Gastrocnemius medialis (tissue), 4 donors: ENCODE data around the gene APP.
"Not testable (repeated sequence)": the region's sequence is repeated elsewhere in the genome, so short reads cannot be mapped to it uniquely, and the experiment has no call there.

Experiments used
- POLR2A ChIP-seq, 2 donors: fragments of 450-650 bp; IDR thresholded peaks; one replicate each; pipeline ENCODE4 v1.6.1; 2017; ENCODE audit warnings: antibody characterized with exemption in 2 of 2, mild to moderate bottlenecking in 2 of 2, moderate library complexity in 2 of 2
- TF ChIP-seq, protein P1 (sequence below), 5 experiments: fragments of 450-650 bp in 3 of 5; fragments of 200-600 bp in 2 of 5; sonication (generic) in 2 of 5; IDR thresholded peaks in 4 of 5; conservative IDR thresholded peaks in 1 of 5; 1 replicate in 4 of 5; 2 replicates in 1 of 5; pipeline ENCODE4 v1.5.1; 2016 to 2019; ENCODE audit warnings: antibody characterized with exemption in 5 of 5, mild to moderate bottlenecking in 3 of 5, moderate library complexity in 3 of 5

DNA sequence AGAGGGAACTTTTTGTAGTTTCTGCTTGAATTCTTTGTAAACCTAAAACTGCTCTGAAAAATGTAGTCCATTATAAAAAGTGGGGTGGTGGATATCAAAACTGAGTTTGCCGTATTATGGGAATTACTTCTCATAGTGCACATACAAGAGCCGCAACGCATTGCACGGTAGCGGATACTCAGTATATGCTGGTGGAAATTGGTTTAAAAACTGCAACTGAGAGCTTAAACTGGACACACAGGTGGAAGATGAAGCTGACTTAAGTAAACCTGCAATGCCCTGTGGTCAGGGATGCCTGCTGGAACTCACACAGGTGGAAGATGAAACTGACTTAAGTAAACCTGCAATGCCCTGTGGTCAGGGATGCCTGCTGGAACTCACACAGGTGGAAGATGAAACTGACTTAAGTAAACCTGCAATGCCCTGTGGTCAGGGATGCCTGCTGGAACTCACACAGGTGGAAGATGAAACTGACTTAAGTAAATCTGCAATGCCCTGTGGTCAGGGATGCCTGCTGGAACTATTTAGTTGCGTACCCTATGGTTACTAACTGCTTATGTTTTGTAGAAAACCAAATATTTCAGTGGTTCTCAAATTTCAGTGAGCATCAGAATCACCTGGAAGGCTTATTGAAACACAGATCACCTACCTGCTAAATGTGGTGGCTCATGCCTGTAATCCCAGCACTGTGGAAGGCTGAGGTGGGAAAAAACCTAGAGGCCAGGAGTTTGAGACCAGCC is 147.8 kb downstream of the APP start:
- TF ChIP-seq, protein P1, sequence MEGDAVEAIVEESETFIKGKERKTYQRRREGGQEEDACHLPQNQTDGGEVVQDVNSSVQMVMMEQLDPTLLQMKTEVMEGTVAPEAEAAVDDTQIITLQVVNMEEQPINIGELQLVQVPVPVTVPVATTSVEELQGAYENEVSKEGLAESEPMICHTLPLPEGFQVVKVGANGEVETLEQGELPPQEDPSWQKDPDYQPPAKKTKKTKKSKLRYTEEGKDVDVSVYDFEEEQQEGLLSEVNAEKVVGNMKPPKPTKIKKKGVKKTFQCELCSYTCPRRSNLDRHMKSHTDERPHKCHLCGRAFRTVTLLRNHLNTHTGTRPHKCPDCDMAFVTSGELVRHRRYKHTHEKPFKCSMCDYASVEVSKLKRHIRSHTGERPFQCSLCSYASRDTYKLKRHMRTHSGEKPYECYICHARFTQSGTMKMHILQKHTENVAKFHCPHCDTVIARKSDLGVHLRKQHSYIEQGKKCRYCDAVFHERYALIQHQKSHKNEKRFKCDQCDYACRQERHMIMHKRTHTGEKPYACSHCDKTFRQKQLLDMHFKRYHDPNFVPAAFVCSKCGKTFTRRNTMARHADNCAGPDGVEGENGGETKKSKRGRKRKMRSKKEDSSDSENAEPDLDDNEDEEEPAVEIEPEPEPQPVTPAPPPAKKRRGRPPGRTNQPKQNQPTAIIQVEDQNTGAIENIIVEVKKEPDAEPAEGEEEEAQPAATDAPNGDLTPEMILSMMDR (IDR thresholded peaks at IDR 0.05 in 4 of 5, conservative IDR thresholded peaks at IDR 0.05 in 1 of 5) = not testable (repeated sequence)
- not testable (repeated sequence) for TF ChIP-seq POLR2A (IDR thresholded peaks at IDR 0.05)
